K562 (cell line): ENCODE measurements around the gene YLPM1. TPM values are rescaled to one million over a fixed set of nuclear protein-coding genes. Genes with fewer than 3 reads are reported as not detected.

Experiments used
- BMI1 ChIP-seq: fragments of 150-350 bp; IDR thresholded peaks from 2 replicates; pipeline ENCODE4 v1.6.1; 2014; ENCODE audit warnings: low read length
- BRCA1 ChIP-seq, 2 experiments: fragments of 450-650 bp in 1 of 2; sonication (generic) in 1 of 2; formaldehyde crosslinking in 1 of 2; IDR thresholded peaks; 2 replicates each; pipeline versions ENCODE4 v1.5.0 to v1.6.1; 2017 to 2020; ENCODE audit warnings: mild to moderate bottlenecking in 1 of 2, missing genetic modification reagents in 1 of 2
- CHD1 ChIP-seq: fragments of 200-600 bp; sonication (generic); IDR thresholded peaks from one replicate; pipeline ENCODE4 v1.6.1; 2012; ENCODE audit warnings: mild to moderate bottlenecking, moderate library complexity, low read length, inconsistent platforms
- COPS2 ChIP-seq: fragments of 450-650 bp; conservative IDR thresholded peaks from 2 replicates; pipeline ENCODE4 v1.6.1; 2016; ENCODE audit warnings: mild to moderate bottlenecking, moderate library complexity
- ELK1 ChIP-seq: sonication (generic); formaldehyde crosslinking; IDR thresholded peaks from 2 replicates; pipeline ENCODE4 v1.8.1; 2022; ENCODE audit warnings: missing genetic modification reagents
- ESRRA ChIP-seq: fragments of 450-650 bp; IDR thresholded peaks from 2 replicates; pipeline ENCODE4 v1.6.1; 2014; ENCODE audit warnings: low read depth, mild to moderate bottlenecking, moderate library complexity, borderline replicate concordance
- ILF3 ChIP-seq: fragments of 450-650 bp; IDR thresholded peaks from 2 replicates; pipeline ENCODE4 v1.6.1; 2018; ENCODE audit warnings: antibody characterized with exemption, mild to moderate bottlenecking, moderate library complexity, borderline replicate concordance
- IRF2 ChIP-seq: sonication (generic); formaldehyde crosslinking; IDR thresholded peaks from 2 replicates; pipeline ENCODE4 v1.8.1; 2022; ENCODE audit warnings: mild to moderate bottlenecking, missing genetic modification reagents
- KHSRP ChIP-seq: fragments of 450-650 bp; IDR thresholded peaks from 2 replicates; pipeline ENCODE4 v1.6.1; 2017
- LCOR ChIP-seq: sonication (generic); formaldehyde crosslinking; IDR thresholded peaks from 2 replicates; pipeline ENCODE4 v1.8.0; 2022; ENCODE audit warnings: mild to moderate bottlenecking, missing genetic modification reagents
- MCM2 ChIP-seq: fragments of 450-650 bp; IDR thresholded peaks from 2 replicates; pipeline ENCODE4 v1.6.1; 2017; ENCODE audit warnings: low read depth, mild to moderate bottlenecking
- NCOA1 ChIP-seq: fragments of 450-650 bp; IDR thresholded peaks from 2 replicates; pipeline ENCODE4 v1.6.1; 2016; ENCODE audit warnings: low read depth
- NCOR1 ChIP-seq: fragments of 450-650 bp; IDR thresholded peaks from 2 replicates; pipeline ENCODE4 v1.6.1; 2016; ENCODE audit warnings: mild to moderate bottlenecking, moderate library complexity
- NFIC ChIP-seq: fragments of 450-650 bp; IDR thresholded peaks from 2 replicates; pipeline ENCODE4 v1.6.1; 2017; ENCODE audit warnings: mild to moderate bottlenecking, inconsistent platforms
- PREB ChIP-seq: sonication (generic); formaldehyde crosslinking; IDR thresholded peaks from 2 replicates; pipeline ENCODE4 v1.8.1; 2023; ENCODE audit warnings: mild to moderate bottlenecking, missing genetic modification reagents
- RBBP5 ChIP-seq: fragments of 200-600 bp; sonication (generic); IDR thresholded peaks from 2 replicates; pipeline ENCODE4 v1.6.1; 2012; ENCODE audit warnings: borderline replicate concordance, mild to moderate bottlenecking, low read length, control low read depth, inconsistent platforms; ENCODE audit not compliant: insufficient read depth, poor library complexity, severe bottlenecking
- RBM17 ChIP-seq: fragments of 200-400 bp; formaldehyde crosslinking; IDR thresholded peaks from 2 replicates; pipeline ENCODE4 v1.6.1; 2017; ENCODE audit warnings: low read depth, mild to moderate bottlenecking, low read length, borderline replicate concordance
- TAF15 ChIP-seq: fragments of 200-400 bp; formaldehyde crosslinking; IDR thresholded peaks from 2 replicates; pipeline ENCODE4 v1.6.1; 2017; ENCODE audit warnings: mild to moderate bottlenecking, low read depth, low read length, moderate library complexity
- ZBTB5 ChIP-seq: fragments of 450-650 bp; IDR thresholded peaks from 2 replicates; pipeline ENCODE4 v1.6.1; 2017; ENCODE audit warnings: antibody characterized with exemption
- ZFP91 ChIP-seq: sonication (generic); formaldehyde crosslinking; IDR thresholded peaks from 2 replicates; pipeline ENCODE4 v1.8.0; 2022; ENCODE audit warnings: mild to moderate bottlenecking, missing genetic modification reagents
- ZNF165 ChIP-seq: fragments of 250-450 bp; sonication (Bioruptor Pico); IDR thresholded peaks from 2 replicates; pipeline ENCODE4 v1.4.0; 2020; ENCODE audit warnings: borderline replicate concordance
- ZNF395 ChIP-seq: fragments of 200-800 bp; sonication (Bioruptor generic); IDR thresholded peaks from 2 replicates; pipeline ENCODE4 v1.6.1; 2017; ENCODE audit warnings: missing genetic modification characterization, missing compliant biosample characterization
- ZNF695 ChIP-seq: fragments of 450-650 bp; formaldehyde crosslinking; IDR thresholded peaks from 2 replicates; pipeline ENCODE4 v1.4.0; 2020; ENCODE audit warnings: mild to moderate bottlenecking, moderate library complexity
- ZNF696 ChIP-seq: fragments of 250-450 bp; sonication (Bioruptor Pico); conservative IDR thresholded peaks from 2 replicates; pipeline ENCODE4 v1.4.0; 2020; ENCODE audit warnings: mild to moderate bottlenecking, moderate library complexity
- polyA plus RNA-seq, 8 experiments: library from polyadenylated mRNA; depleted of rRNA in 4 of 8; stranded (reverse) in 5 of 8; unstranded in 3 of 8; fragments of >200 nt; fragmentation: Nextera tagmentation in 2 of 8; fragmentation: Illumina TruSeq in 1 of 8; extraction: Ambion mirVana in 2 of 8; extraction: Trizol in 1 of 8; gene quantifications; 2 replicates each; pipeline versions ENCODE4 v1.2.1 to v1.2.3, GENCODE V29; 2011 to 2014; ENCODE audit warnings: inconsistent platforms in 1 of 8, missing spikeins in 1 of 8
- total RNA-seq, 7 experiments: library from RNA; depleted of rRNA in 6 of 7; stranded (reverse); fragments of >200 nt in 6 of 7; fragmentation: Illumina TruSeq in 2 of 7; extraction: Trizol in 2 of 7; gene quantifications; 2 replicates each; pipeline versions ENCODE4 v1.2.1 to v1.2.3, GENCODE V29; 2011 to 2021; ENCODE audit warnings: low replicate concordance in 1 of 7

The YLPM1 gene
- total and polyA plus RNA-seq, 9 of the 15 experiments (the other 6 are each of a cell fraction or from before 2014, with no cell fraction given): 7.2 to 32.7 (median 14.6) TPM

- no peak for TF ChIP-seq RBBP5
- TF ChIP-seq ILF3: no peak
- no peak for TF ChIP-seq ZNF696
- TF ChIP-seq RBM17: no peak
- no peak for TF ChIP-seq ZNF695 (CRISPR knock-in tag)
- no peak for TF ChIP-seq CHD1
- TF ChIP-seq PREB (CRISPR knock-in tag): no peak
- no peak for TF ChIP-seq LCOR (CRISPR knock-in tag)
- no peak for TF ChIP-seq BMI1
- TF ChIP-seq MCM2: no peak
- no peak for TF ChIP-seq ZNF165 (CRISPR knock-in tag)
- TF ChIP-seq ZNF395: peak; percentile 74; the same call in 1 of the 2 replicates
- TF ChIP-seq KHSRP: no peak
- TF ChIP-seq NFIC: peak; percentile 52; the same call in 1 of the 2 replicates
- no peak for TF ChIP-seq ZFP91
- no peak for TF ChIP-seq COPS2
- TF ChIP-seq ZBTB5: no peak
- TF ChIP-seq NCOR1: peak; percentile 87
- TF ChIP-seq ELK1: no peak
- no peak for TF ChIP-seq BRCA1 (IDR thresholded peaks at IDR 0.05)
- no peak for TF ChIP-seq BRCA1 (CRISPR knock-in tag; IDR thresholded peaks at IDR 0.05)
- no peak for TF ChIP-seq TAF15
- no peak for TF ChIP-seq IRF2 (CRISPR knock-in tag)
- peak; percentile 40; the same call in 1 of the 2 replicates for TF ChIP-seq NCOA1
- TF ChIP-seq ESRRA: no peak; the same call in 1 of the 2 replicates
Observed at GRCh38 chr14:74735125-74735524, 28.0 kb upstream of the YLPM1 start (continued).
